ENCODE results near the gene DENND1B. TPM values are rescaled to one million over a fixed set of nuclear protein-coding genes. Genes with fewer than 3 reads are reported as not detected.

DENND1B gene
- total RNA-seq, 1 experiment from 2014 or later: 9.6 TPM

DNA sequence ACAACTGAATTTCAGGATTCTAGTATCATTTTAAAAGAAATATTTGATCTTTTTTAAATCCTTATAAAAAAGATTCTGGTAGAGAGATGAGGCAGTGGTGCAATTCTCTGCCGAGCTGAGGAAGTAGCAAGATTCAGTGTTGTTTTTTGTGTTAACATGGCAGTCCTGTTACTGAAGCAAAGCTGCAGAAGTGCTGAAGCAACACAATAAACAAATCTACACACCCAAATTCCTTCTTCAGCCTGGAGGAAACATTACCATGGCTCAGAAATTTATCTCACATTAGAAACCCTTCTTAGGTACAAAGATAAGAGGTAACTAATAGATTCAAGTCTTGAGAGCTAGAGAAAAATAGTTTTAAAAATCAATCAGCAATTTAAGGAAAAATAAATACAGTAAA is 216.0 kb downstream of the DENND1B start (continued):
- TF ChIP-seq ZBTB33 (IDR thresholded peaks at IDR 0.05; ENCODE audit: extremely low read depth, insufficient replicate concordance, low read length) (no peak), POLR2A (IDR thresholded peaks at IDR 0.05; ENCODE audit: borderline replicate concordance, extremely low read depth, insufficient read depth, insufficient read length) (no peak), POLR2AphosphoS5 (IDR thresholded peaks at IDR 0.05; ENCODE audit: low read depth, low read length) (no peak), RAD21 (IDR thresholded peaks at IDR 0.05; ENCODE audit: low read depth) (no peak)

- intact Hi-C loops (cut with micrococcal nuclease): no loop called here
- BruUV-seq (replicated peaks): no TSS peak
- POLR2A ChIA-PET: no interaction called here
- RAD21 ChIA-PET (ENCODE audit: low non-redundant PET in 1 of 2, low total read pairs in 2 of 2, uncharacterized antibody in 2 of 2, unreplicated experiment in 2 of 2): no interaction called here
- Histone ChIP-seq H3K27ac (ENCODE audit: low read depth, low read length) (no peak overlapping the region), H3K36me3 (ENCODE audit: control insufficient read depth in 1 of 2, insufficient read depth in 2 of 2, low read length in 2 of 2) (no peaks in the 10 kb centered on the region), H4K20me1 (ENCODE audit: insufficient read depth) (no peaks in the 10 kb centered on the region), H3K9me3 (ENCODE audit: control insufficient read depth in 1 of 2, insufficient read depth in 1 of 2, low read depth in 1 of 2, low read length in 2 of 2) (no peaks in the 10 kb centered on the region), H3K4me1 (ENCODE audit: control insufficient read depth in 1 of 2, insufficient read depth in 2 of 2, low read length in 2 of 2) (no peaks in the 10 kb centered on the region), H3K4me2 (ENCODE audit: low read length) (no peak overlapping the region), H3K4me3 (replicated peaks in 1 of 2; ENCODE audit: low read depth in 1 of 2, low read length in 2 of 2) (no peak overlapping the region), H3K27me3 (ENCODE audit: insufficient read depth, low read length) (no peaks in the 10 kb centered on the region), H3K79me2 (ENCODE audit: insufficient read depth, low read length) (no peaks in the 10 kb centered on the region), H2AFZ (ENCODE audit: low read depth, low read length, poor library complexity, severe bottlenecking) (no peak overlapping the region), H3K9ac (ENCODE audit: low read length) (no peak overlapping the region), H3K9me2 (ENCODE audit: insufficient read depth) (no peaks in the 10 kb centered on the region)
- no peak for ATAC-seq
- DNase-seq (ENCODE audit: low read depth, low spot score): no peak
- TF ChIP-seq FOSL1 (IDR thresholded peaks at IDR 0.05; ENCODE audit: low read depth) (no peak), RAD21 (IDR thresholded peaks at IDR 0.05; ENCODE audit: low read depth) (no peak), YY1 (IDR thresholded peaks at IDR 0.05; ENCODE audit: extremely low read depth, insufficient replicate concordance, low read depth, low read length) (no peak), EZH2 (IDR thresholded peaks at IDR 0.05) (no peak), POLR2A (IDR thresholded peaks at IDR 0.05; ENCODE audit: borderline replicate concordance, extremely low read depth, insufficient read depth, insufficient read length) (no peak), SIN3A (IDR thresholded peaks at IDR 0.05; ENCODE audit: low read depth) (no peak), CBX3 (IDR thresholded peaks at IDR 0.05; ENCODE audit: low read depth) (no peak), JUND (IDR thresholded peaks at IDR 0.05) (no peak), ZFX (IDR thresholded peaks at IDR 0.05) (no peak)
- TF ChIP-seq, protein P1, sequence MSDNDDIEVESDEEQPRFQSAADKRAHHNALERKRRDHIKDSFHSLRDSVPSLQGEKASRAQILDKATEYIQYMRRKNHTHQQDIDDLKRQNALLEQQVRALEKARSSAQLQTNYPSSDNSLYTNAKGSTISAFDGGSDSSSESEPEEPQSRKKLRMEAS (IDR thresholded peaks at IDR 0.05): no peak
- CTCF ChIA-PET: no interaction called here
These were observed 218.0 kb downstream of the DENND1B start for GRCh38 chr1:197557302-197557701.

Measured in HCT116 (cell line).